Sigmoid colon (tissue), 4 donors: ENCODE measurements around the gene KCNJ9.

Source experiments
- CTCF ChIP-seq, 4 experiments: fragments of 450-650 bp in 3 of 4; fragments of 200-600 bp in 1 of 4; IDR thresholded peaks; one replicate each; pipeline ENCODE4 v1.5.1; 2016 to 2019; ENCODE audit warnings: antibody characterized with exemption in 4 of 4, mild to moderate bottlenecking in 3 of 4, moderate library complexity in 2 of 4
- POLR2A ChIP-seq, 2 donors: fragments of 450-650 bp; IDR thresholded peaks; one replicate each; pipeline ENCODE4 v1.6.1; 2016; ENCODE audit warnings: antibody characterized with exemption in 2 of 2, mild to moderate bottlenecking in 2 of 2, moderate library complexity in 2 of 2
- POLR2AphosphoS5 ChIP-seq, 4 donors: sonication (generic); formaldehyde crosslinking; IDR thresholded peaks; one replicate each; pipeline ENCODE4 v1.6.1; 2017; ENCODE audit warnings: antibody characterized with exemption in 4 of 4

GRCh38 chr1:160094291-160094625, 12.9 kb downstream of the KCNJ9 start:
- TF ChIP-seq CTCF (IDR thresholded peaks at IDR 0.05) (no peak), POLR2A (IDR thresholded peaks at IDR 0.05) (no peak), POLR2AphosphoS5 (IDR thresholded peaks at IDR 0.05) (no peak)
